ENCODE results near the gene GRAMD2A.
"Not testable (repeated sequence)": the region's sequence is repeated elsewhere in the genome, so short reads cannot be mapped to it uniquely, and the experiment has no call there.

GRAMD2A gene

DNA sequence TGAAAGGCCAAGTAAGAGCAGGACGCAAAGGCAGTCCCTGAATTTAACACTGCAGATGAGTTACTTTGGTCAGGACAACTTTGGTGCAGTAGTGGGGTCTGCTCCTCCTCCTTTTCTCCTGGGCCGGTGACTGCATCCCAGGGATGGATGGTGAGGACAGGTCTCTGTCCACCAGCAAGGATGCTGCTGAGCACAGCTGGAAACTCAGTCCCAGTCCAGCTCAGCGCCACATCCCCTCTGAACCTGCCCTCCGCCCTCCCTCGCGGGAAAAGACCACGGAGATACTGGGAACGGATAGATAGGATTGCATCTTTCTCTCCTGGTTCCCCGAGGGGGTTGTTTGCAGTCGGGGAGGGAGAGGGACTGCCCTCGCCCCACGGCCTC lies 13.8 kb downstream of the GRAMD2A start:
- DNase-seq = no peak

- DNase-seq = no peak
Measured at GRCh38 chr15:72182673-72183072, 14.9 kb downstream of the GRAMD2A start.

GRCh38 chr15:72182244-72182643 lies 15.3 kb downstream of the GRAMD2A start:
- no peak for DNase-seq

DNA sequence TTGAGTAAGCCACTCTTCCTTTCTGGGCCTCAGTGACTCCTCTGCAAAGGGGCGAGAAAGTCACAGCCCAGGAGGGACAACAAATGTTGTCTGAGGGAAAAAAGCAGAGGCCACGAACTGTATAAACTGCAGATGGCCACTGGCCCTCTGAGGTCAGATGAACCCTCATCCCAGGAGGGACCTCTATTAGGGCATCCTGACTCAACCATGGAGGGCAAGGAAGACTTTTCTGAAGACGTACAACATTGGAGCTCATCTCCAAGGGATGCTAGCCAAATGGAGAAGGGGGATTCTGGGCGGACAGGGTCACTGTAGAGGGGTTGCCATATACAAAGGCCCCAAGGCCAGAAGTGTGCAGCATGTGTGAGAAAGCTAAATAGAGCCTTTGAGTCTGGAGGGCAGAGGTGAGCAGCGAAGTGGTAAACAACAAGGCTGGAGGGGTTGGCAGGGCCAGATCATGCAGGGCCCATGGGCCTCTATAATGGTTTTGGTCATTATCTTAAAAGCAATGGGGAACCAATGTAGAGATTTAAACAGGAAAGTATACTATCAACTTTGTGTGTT lies 16.7 kb downstream of the GRAMD2A start:
- DNase-seq = no peak

DNA sequence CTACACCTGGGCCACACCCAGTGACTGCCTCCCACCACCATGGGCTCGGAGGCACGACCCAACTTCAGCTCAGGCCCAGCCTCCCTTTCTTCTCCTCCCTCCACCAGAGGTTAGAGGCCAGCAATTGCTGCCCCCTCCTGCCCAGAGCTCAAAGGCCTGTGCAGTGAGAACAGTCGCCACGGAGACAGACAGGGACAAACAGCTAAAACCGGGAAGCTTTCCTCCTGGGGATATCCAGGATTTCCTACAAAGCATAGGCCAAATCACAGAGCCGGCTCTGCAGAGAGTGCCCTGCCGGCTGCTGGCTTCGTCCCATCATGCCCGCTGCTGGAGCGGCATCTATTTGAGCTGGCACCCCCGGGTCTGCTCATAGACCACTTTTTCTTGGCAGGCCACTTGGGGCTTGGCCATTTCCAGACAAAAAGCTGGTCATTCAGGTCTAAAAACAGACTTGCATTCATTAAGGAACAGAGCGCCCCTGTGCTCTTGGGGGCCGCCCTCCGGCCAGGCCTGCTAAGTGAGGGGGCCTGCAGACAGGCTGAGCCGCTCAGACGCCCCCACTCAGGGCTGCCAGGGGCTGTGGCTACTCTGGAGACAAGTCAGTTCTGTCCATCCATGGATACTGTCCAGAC lies 17.5 kb downstream of the GRAMD2A start:
- DNase-seq = no peak

DNA sequence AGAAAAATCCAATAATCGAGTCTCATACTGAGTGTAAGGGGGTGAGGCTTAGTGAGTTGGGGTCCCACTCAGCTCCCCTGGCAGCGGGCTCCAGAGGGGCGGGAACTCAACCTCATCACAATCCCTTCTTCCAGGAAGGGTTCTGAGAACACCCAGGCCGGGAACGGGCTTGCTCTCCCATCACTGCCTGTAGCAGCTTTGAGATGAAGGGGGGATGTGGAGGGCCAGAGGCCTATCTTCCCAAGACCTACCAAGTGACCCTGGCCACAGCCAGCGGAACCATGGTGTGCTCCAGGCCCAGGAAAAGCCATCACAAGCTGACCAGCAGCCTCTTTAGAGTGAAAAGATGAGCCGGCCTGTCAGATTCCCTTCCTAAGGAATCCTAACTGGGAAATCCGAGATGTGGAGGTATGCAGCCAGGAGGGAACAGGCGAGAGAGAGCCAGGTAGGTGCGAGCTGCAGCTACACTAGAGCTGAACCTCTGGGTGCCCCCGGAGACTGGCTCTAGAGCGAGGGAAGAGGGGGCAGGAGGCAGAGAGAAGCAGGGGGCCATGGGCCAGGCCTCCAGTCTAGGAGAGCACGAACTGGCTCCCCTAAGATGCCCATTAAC lies 18.5 kb downstream of the GRAMD2A start:
- no peak for DNase-seq

GRCh38 chr15:72176743-72177142 lies 20.8 kb downstream of the GRAMD2A start:
- no peak for DNase-seq

DNA sequence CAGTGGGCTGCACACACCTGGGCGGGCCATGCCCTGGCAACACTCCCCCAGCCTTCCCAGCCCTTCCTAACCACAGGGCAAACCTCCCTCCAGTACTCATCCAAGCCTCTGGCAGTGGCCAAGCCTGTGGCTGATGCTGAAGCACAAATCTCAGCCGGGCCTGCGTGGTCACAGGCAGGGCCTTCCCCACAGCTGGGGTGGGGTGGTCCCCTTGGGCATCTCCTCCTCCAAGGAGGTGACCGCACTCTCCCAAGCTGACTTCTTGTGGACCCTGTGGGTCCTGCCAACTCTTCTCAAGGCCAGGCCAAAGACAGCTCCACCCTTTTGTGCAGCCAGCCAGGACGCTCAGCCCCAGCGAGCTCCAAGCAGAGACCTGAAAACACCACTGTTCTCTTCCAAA lies 21.4 kb downstream of the GRAMD2A start:
- no peak for DNase-seq

DNA sequence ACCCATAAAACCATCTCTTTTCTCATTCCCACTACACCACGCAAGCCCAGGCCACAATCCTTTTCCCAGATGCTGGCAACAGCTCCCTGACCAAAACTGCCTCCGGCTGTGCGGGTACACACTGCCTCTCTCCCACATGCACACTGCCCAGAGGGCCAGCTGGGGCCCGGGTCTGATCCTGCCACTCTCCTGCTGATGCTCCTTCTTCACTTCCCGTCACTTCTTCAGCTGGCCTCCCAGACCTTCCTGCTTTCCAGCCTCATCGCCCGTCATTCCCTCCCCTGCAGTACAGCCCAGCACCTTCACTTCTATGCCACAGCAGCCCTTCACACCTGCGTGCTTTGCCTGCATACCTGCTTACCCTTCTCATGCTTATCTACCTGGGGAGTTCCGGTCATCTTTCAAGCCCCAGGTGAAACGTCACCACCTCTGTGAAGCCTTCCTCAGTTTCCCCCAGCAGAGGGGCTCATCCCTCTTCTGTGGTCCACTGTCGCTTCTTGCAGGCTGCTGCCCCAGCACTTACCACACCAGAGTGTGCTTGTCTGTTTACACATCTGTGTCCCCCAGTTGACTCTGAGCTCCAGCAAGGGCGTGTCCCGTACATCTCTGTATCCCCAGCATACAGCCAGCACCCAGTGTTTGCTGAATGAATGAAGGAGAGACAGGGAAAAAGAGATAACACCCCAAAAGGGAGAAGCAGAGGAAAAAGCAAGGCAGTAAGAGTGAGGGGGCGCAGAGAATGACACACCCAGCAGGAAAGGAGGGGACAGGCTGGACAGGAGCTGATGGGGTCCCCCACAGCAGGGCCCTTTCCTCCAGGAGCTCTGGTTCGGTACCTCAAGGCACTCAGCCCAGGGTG lies 22.2 kb downstream of the GRAMD2A start:
- no peak for DNase-seq

DNA sequence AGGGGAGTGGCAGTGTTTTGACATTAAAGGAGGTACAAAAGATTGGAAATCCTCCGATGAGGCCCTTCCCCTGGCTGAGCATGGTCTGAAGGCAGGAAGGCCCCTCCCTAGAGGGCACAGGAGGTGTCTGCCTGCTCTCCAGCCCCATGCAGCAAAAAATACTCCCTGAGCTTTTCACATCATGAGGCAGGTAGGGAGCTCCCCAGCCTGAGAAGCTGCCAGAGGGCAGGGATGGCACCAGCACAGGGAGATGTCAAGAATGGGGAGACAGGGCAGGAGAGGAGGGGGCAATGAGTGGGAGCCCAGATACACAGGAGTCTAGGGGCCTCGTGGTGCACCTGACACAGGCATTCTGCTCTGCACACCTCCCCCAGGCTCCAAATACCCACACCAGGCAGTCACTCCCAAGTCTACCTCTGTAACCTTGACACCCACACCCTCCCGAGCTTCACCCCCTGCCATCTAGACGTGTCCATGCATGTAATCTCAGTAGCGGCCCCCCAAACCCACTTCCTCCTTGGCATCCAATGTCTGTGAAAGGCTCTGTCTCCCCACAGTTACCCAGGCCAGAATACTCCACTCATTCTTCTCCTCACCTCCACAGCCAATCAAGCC lies 22.9 kb downstream of the GRAMD2A start:
- DNase-seq = no peak

DNA sequence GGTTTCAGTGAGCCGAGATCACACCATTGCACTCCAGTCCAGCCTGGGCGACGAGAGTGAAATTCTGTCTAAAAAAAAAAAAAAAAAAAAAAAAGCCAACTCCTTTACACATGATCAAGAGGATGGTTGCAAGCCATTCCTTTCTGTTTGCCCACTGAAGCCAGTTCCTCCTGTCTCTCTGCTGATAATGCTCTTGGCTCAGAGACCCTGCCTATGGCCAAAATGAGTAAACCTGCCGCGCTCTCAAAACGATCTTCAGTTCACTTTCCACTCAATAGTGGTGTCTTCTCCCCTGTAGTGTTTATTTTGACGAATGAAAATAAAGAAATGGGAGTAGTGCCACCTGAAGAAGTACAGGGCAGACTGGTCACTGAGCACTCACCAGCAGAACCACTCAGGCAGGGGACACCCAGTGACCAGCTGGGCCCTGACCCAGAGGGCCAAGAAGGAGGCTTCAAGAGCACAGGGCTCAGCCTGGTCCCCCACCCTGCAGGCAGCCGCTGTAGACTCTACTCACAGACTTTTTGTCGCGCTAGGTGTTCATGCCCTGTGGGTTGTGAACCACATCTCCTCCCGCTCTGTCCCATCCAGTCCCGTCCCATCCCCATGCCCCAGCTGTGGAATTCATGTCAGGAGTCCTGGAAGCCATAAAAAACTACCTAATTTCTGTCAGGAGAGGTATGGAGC lies 23.6 kb downstream of the GRAMD2A start:
- DNase-seq = no peak

DNA sequence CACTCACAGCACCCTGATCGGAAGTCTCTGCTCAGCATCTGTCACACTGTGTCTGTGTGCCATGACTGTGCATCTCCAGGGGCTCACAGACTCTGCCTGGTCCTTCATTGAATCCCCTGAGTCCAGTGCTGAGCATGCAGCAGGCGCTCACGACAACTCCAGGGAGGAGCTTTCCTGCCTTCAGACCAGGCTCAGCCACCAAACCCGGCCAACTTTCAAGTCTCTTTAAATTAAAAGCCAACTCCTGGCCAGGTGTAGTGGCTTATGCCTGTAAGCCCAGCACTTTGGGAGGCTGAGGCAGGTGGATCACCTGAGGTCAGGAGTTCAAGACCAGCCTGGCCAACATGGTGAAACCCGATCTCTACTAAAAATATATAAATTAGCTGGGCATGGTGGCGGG lies 24.2 kb downstream of the GRAMD2A start:
- DNase-seq = no peak

DNA sequence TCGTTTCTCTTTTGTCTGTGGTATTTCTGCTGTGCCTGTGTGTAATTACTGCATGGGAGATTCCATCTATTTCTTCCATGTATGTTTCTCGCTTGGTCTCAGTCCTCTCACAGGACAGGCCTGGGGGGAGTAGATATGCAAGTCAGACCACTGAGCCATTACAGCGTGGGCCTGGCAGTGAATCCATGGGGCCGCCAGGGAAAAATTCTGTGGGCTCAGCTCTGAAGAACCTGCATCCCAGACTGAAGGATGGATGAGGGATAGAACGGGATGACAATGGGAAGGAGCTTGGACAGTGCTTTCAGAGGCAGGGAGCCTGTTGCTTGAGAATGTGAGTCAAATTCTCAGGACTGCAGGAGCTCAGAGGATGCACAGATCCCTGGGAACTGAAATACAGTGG lies 24.8 kb downstream of the GRAMD2A start:
- no peak for DNase-seq

DNA sequence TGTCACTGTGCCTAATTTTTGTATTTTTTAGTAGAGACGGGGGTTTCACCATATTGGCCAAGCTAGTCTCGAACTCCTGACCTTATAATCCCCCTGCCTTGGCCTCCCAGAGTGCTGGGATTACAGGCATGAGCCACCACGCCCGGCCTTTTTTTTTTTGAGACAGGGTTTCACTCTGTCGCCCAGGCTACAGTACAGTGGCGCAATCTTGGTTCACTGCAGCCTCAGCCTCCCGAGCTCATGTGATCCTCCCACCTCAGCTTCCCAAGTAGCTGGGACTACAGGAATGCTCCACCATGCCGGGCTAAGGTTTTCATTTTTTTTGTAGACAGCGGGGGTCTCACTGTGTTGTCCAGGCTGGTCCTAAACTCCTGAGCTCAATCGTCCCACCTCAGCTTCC lies 25.6 kb downstream of the GRAMD2A start:
- DNase-seq = not testable (repeated sequence)

- DNase-seq = no peak
Measured at GRCh38 chr15:72170691-72171090, 26.9 kb downstream of the GRAMD2A start.

DNA sequence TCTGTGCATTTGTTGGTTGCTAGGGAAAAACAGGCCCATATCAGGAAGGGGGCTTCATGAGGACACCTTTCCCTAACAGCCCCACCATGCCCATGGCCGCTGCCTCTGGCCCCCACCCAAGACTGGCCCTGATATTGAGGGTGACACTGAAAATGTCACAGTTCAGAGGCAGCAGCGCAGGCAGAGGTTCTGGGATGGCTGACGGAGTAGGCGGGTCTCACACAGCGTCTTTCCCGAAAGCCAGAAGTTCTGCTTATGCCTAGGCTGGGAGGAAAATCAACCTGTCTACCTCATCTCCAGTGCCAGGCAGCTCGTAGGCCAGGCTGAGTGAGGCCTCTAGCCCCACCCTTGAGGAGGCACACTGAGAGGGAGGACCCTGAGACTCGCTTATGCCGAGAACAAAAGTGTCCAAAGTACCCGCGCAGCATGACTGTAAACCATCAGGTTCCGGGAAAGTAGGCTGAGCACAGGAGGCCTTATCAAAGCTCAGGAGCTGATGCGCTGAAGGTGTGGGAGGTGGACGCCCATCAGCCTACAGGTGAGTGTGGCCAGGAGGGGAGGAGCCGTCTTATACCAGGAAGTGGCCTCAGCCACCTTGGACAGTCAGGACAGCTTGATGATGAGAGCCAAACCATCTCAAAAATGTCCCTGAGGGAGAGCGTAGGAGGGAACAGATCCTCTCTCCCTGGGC lies 27.5 kb downstream of the GRAMD2A start:
- no peak for DNase-seq

GRCh38 chr15:72169236-72169920 lies 28.2 kb downstream of the GRAMD2A start:
- DNase-seq = no peak

DNA sequence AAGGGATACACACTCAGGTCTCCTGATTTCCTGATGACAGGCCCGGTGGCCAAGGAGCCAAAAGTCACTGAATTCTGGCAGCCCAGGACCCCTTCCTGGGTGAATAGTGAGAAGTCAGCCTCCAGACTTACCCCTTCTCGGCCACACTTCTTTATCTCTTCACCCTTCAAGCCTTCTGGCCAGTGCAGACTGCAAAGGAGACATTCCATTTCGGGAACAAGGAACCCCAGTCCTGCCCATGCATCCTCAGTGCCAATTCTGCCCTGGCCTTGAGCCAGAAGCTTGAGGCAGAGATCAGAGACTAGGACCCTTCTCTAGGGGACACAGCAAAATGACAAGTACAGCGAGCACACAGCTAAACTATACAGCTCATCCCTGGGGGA lies 28.8 kb downstream of the GRAMD2A start:
- DNase-seq = no peak

- DNase-seq = no peak
Measured at GRCh38 chr15:72168131-72168807, 29.3 kb downstream of the GRAMD2A start.

DNA sequence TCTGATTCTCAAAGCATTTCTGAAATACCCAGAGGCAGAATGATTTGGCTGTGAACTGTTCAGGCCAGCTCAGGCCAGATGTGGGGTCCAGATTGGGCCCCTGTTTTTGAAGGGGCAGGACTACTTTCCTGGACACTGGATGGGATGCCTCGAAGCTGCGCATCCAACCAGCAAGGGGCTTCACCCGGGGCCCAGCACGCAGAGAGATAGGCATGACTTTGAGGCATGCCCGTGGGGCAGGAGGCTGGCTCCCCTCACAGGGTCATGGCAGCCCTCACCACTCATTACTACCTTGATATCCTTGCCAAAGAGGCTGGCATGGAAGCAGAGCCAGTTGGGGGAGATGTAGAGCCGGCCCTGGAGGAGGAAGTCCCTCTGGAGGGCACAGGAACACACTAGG lies 30.1 kb downstream of the GRAMD2A start:
- DNase-seq = no peak

Data from NCI-H1436 treated with DMSO at 0.1 percent for 48 hours (cell line).